HG03066 (cell line): ENCODE results near the gene GNAO1.
"Not testable (repeated sequence)": the region's sequence is repeated elsewhere in the genome, so short reads cannot be mapped to it uniquely, and the experiment has no call there.

Experiments
- ATAC-seq: cut with Tn5 transposase; IDR thresholded peaks from one replicate; pipeline ENCODE4 v1.9.1; 2021; ENCODE audit warnings: low read depth; ENCODE audit not compliant: unreplicated experiment

GNAO1 gene

DNA sequence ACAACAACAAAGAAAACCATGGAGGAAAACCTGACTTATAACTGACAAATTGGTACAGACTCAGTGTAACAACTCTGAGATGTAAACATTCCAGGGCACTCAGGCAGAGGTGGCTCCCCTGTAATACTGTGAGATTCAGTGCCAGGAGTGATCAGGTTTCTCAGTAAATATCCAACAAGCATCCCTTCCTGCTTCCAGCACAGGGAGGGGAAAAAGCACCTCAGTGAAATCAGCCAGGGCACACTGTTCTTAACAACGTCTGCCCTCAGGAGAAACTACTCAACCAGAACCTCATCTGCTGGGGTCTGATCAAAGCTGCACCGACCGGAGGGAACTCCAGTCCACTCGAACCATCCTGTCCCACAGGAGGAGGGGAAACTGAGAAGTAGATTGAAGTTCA, 181.7 kb downstream of the GNAO1 start:
- no peak for ATAC-seq

DNA sequence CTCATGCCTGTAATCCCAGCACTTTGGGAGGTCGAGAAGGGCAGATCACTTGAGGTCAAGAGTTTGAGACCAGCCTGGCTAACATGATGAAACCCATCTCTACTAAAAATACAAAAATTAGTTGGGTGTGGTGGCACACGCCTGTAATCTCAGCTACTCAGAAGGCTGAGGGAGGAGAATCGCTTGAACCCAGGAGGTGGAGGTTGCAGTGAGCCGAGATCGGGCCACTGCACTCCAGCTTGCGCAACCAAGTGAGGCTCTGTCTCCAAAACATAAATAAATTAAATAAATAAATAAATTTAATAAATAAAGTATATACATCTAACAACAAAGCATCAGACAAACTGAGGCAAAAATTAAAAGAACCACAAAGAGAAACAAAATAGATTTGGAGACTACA, 184.5 kb downstream of the GNAO1 start:
- not testable (repeated sequence) for ATAC-seq

DNA sequence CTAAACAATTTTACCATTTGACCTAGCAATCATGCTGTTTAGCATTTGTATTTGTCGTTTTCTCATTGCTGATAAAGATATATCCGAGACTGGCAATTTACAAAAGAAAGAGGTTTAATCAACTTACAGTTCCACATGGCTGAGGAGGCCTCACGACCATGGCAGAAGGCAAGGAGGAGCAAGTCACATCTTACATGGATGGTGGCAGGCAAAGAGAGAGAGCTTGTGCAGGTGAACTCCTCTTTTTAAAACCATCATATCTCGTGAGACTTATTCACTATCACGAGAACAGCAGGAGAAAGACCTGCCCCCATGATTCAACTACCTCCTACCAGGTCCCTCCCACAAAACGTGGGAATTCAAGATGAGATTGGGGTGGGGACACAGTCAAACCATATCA, 187.8 kb downstream of the GNAO1 start:
- not testable (repeated sequence) for ATAC-seq

DNA sequence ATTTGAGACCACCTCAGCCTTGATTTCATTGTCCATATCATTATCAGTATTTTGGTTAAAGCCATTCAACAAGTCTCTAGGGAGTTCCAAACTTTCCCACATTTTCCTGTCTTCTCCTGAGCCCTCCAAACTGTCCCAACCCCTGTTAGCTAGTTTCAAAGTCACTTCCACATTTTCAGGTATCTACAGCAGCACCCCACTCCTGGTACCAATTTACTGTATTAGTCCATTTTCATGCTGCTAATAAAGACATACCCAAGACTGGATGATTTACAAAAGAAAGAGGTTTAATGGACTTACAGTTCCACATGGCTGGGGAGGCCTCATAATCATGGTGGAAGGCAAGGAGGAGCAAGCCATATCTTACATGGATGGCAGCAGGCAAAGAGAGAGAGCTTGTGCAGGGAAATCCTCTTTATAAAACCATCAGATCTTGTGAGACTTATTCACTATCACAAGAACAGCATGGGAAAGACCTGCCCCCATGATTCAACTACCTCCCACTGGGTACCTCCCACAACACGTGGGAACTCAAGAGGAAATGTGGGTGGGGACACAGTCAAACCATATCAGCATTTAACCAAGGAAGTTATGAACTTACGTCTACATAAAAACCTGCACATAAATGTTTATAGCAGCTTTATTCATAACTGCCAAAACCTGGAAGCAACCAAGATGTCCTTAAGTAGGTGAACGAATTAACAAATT, 189.6 kb downstream of the GNAO1 start:
- ATAC-seq: not testable (repeated sequence)

DNA sequence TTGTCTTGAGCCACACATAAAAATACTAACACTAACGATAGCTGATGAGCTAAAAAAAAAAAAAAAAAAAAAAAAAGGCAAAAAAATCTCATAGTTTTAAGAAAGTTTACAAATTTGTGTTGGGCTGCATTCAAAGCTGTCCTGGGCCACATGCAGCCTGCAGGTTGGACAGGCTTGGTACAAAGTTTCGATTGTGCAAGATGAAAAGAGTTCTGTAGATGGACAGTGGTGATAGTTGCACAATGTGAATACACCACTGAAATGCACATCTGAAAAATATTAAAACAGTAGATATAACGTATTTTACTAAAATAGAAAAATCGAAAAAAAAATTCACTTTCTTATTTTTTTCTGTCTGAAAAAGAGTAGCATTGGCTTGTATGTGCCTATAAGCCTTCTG, 191.2 kb downstream of the GNAO1 start:
- no peak for ATAC-seq

DNA sequence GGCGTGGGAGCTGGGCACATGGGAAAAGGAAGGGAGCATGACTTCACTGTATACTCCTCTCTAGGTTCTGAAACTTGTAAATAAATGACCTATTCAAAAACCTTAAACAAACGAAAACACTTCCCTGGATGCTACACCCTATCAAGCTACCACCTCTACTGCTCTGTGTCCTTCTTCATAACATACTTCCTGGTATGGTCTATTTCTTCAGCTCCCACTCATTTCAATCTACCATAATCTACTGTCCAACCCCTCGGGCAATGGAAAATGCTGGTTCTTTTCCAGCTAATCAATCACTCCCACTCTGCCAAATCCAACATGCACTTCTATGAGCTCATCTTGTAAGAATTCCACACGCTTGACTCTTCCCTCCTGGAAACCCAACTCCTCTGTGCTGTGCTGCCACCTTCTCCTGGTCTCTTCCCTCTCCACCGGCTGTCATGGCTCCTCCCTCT, 191.6 kb downstream of the GNAO1 start:
- no peak for ATAC-seq

DNA sequence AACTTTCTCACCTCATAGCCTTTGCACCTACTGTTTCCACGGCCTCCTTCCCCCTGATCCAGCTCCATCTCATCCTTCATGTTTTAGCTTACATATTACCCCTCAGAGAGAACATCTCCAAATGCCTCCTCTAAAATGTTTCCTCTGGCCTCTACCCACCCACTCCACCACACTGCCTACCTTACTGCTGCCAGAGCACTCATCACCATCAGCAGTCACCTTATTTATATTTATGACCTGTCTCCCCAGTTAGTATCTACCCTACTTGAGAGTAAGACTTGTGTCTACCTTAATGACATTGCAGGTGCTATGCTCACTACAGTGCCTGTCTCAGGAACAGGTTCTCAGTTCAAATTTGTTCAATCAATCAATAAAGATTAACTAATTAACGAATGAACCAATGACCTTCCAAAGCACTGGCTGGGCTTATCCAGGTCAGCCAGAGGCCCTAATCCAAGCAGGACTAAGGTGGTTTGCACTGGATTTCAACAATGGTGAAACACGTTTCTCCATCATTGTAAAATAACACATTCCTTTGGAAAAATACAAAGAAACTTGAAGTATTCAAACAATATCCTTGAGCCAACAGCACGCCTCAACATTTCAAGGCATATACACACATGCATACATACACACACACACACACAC, 192.9 kb downstream of the GNAO1 start:
- ATAC-seq: no peak

DNA sequence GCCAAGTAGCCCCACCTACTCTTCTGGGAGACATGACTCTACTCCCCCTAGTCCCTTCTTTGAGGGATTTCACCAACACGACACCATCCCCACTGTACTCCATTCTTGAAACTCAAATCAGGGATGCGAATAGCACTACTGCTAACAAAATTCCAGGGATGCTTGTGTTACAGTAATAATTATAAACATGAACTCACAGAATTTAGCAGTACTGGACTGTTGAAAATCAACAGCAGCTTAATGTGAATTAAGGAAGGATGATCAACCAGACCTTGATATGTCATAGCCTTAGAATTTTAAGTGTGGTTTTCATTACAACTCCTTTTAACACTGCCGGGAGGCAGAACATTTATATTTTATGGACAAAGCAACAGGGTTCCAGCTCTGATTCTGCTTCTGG, 196.1 kb downstream of the GNAO1 start:
- ATAC-seq: no peak

DNA sequence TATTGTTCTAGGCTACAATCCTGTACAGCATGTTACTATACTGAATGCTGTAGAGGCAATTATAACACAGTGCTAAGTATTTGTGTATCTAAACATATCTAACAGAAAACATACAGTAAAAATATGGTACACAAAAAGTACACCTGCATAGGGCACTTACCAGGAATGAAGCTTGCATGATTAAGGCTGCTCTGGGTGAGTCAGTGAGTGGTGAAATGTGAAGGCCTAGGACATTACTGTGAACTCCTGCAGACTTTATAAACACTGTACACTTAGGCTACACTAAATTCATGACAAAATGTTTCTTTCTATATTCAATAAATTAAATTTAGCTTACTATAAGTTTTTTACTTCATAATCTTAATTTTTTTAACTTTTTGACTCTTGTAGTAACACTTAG, 196.9 kb downstream of the GNAO1 start:
- no peak for ATAC-seq

DNA sequence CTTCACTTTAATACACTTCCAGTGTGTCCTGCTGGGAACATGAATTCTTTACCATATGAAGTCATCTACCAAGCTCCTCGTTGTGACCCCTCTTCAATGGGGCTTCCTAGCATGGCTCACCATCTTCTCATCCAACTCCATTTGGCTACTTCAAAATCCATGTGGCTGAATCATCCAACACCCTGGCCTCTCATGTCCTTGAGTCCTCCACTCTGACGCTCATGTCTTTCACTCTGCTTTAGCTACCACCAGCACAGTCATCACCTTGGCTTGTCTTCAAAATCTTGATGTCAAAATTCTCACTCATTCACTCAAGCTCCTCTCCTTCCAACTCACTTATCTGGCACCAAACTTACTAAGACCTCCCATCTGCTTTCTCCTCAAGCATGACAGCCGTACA, 198.3 kb downstream of the GNAO1 start:
- ATAC-seq: no peak

DNA sequence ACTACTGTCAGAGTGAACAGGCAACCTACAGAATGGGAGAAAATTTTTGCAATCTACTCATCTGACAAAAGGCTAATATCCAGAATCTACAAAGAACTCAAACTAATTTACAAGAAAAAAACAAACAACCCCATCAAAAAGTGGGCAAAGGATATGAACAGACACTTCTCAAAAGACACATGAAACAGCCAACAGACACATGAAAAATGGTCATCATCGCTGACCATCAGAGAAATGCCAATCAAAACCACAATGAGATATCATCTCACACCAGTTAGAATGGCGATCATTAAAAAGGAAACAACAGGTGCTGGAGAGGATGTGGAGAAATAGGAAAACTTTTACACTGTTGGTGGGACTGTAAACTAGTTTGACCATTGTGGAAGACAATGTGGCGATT, 205.4 kb downstream of the GNAO1 start:
- ATAC-seq: not testable (repeated sequence)

DNA sequence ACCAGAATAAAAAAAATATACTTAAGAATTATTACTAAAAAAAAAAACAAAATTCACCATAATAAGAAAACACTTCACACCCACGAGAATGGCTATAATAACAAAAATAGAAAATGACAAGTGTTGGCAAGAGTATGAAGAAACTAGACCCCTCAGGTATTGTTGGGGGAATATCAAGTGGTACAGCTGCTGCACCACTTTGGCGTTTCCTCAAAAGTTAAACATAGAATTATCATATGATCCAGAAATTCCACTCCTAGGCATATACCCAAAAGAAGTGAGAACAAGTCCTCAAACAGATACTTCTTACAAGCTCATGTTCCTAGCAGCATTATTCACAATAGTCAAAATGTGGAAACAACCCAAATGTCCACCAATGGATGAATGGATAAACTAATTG, 207.8 kb downstream of the GNAO1 start:
- no peak for ATAC-seq

DNA sequence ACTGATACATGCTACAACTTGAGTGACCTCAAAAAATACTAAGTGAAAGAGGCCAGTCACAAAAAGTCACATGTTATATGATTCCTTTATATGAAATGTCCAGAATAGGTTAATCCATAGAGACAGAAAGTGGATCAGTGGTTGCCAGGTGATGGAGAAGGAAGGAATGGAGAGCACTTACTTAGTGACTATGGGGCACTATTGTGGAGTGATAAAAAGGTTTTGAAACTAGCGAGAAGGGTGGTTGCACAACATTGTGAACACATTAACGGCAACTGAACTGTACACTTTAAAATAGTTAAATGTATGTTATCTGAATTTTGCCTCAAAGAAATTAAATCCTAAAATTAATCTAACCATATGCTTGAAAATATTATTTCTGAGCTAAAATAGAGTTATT, 208.2 kb downstream of the GNAO1 start:
- no peak for ATAC-seq

DNA sequence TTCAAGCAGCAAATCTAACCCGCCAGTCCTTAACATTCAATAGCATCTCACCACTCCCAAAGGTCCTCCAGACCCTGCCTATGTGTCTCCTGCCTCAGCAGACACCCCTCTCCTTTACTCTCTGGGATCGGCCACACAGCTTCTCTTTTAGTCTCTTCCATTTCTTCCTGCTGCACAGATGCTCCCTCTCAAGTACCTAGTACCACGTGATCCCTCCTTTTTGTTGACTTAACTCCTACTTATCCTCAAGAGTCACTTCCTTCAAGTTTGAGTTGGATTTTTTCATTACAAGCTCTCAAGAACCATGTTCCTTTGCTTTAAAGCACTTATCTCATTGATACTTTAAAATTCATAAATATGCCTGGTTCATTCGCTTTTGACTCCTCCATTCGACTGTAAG, 209.2 kb downstream of the GNAO1 start:
- ATAC-seq: no peak

DNA sequence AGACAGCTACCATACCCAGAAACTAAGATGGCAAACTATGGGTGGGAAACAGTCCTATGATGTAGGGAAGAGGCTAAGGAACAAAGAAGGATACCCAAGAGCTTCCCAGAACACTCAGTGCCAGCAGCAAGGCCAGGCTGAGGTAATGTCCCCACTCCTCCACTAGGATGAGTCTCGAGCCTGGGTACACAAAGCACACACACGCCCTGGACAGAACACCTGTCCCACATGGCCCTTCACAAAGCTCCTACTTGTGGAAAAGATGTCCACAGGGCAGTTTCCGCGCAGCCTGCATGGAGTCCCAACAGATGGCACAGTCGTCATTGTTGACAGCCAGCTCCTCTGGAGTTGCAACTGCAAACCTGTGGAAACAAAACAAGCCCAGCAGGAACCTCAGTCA, 210.2 kb downstream of the GNAO1 start:
- no peak for ATAC-seq

DNA sequence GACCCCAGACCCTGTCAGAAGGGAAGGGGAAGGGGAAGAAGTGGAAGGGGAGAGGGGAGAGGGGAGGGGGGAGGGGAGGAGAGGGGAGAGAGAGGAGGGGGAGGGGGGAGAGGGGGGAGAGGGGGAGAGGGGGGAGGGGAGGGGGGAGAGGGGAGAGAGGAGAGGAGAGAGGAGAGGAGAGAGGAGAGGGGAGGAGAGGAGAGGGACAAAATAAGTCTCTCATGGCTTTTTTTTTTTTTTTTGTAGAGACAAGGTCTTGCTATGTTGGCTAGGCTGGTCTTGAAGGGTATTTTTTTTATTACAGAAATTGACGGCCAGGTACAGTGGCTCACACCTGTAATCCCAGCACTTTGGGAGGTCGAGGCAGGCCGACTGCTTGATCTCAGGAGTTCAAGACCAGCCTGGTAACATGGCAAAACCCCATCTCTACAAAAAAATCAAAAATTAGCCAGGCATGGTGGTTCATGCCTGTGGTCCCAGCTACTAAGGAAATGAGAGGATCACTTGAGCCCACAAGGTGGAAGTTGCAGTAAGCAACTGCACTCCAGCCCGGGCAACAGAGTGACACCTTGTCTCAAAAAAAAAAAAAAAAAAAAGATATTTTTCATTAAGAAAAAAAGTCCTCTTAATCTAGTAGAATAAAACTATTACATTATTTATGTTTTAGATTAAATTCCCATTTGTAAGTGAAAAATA, 214.8 kb downstream of the GNAO1 start:
- no peak for ATAC-seq
